ENCODE measurements around the gene SKA2. TPM values are rescaled to one million over a fixed set of nuclear protein-coding genes. Genes with fewer than 3 reads are reported as not detected.

SKA2 gene
- total and polyA plus RNA-seq, 2 of the 8 experiments (the other 6 are each of a cell fraction or from before 2014, with no cell fraction given), result 15.6 to 95.8 TPM

DNA sequence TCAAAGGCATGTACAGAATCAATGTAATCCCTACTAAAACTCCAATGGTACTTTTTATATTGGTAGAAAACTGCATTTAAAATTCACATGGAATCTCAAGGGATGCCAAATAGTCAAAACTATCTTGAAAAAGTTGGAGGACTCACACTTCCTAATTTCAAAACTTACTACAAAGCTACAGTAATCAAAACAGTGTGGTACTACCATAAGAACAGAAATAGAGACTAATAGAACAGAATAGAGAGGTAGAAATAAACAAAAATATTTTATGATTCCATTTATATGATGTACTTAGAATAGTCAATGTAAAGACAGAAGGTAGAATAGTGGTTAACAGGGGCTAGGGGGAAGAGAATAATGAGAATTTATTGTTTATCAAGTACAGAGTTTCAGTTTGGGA lies 57.1 kb downstream of the SKA2 start (continued):
- no peak for TF ChIP-seq RNF2 (IDR thresholded peaks at IDR 0.05; ENCODE audit: borderline replicate concordance, low read depth, low read length, missing control alignments, poor library complexity, severe bottlenecking)
